Stimulated activated CD4-positive, alpha-beta T cell treated with anti-CD3 and anti-CD28 coated beads, Interleukin-1b, Interleukin-23, amount 100 ng/mL, for 48 hours (primary cell): ENCODE data around the gene FAM83B.

Source experiments
- DNase-seq: peaks from one replicate; pipeline ENCODE4 v3.0.0-alpha.2; 2020

Gene FAM83B

GRCh38 chr6:54987633-54988290 lies 141.2 kb downstream of the FAM83B start:
- no peak for DNase-seq

GRCh38 chr6:54988576-54988975 lies 142.0 kb downstream of the FAM83B start:
- DNase-seq: no peak

- no peak for DNase-seq
These were observed 143.4 kb downstream of the FAM83B start for GRCh38 chr6:54990001-54990400.
